ENCODE results near the gene COX19.

The COX19 gene

GRCh38 chr7:919114-919442 is 56.3 kb downstream of the COX19 start:
- Histone ChIP-seq H3K36me3 (replicated peaks; ENCODE audit: low read depth, low read length) (no peaks in the 10 kb centered on the region), H2AFZ (ENCODE audit: low read depth, low read length) (no peak overlapping the region), H4K20me1 (ENCODE audit: insufficient read depth, low read length) (no peaks in the 10 kb centered on the region), H3K4me1 (ENCODE audit: low read length) (peaks cover 24% of the 10 kb centered on the region), H3K9ac (ENCODE audit: low read length) (no peak overlapping the region), H3K4me3 (ENCODE audit: low read length) (no peak overlapping the region), H3K4me2 (ENCODE audit: low read length) (no peak overlapping the region), H3K9me3 (ENCODE audit: insufficient read depth, low read length) (no peaks in the 10 kb centered on the region), H3K79me2 (ENCODE audit: low read length) (no peaks in the 10 kb centered on the region), H3K27me3 (ENCODE audit: low read depth, low read length) (peaks cover 19% of the 10 kb centered on the region; the same call in 1 of the 2 replicates), H3K27ac (ENCODE audit: low read length) (no peak overlapping the region)
- no peak for TF ChIP-seq CTCF (IDR thresholded peaks at IDR 0.05; ENCODE audit: low read depth, low read length)
- TF ChIP-seq EZH2phosphoT487 (IDR thresholded peaks at IDR 0.05; ENCODE audit: low read depth), result no peak

- no peaks in the 10 kb centered on the region for H4K20me1 ChIP-seq (ENCODE audit: insufficient read depth, low read length)
- H3K79me2 ChIP-seq (ENCODE audit: low read length), result no peaks in the 10 kb centered on the region
- no peak overlapping the region for H3K9ac ChIP-seq (ENCODE audit: low read length)
- no peak overlapping the region for H2AFZ ChIP-seq (ENCODE audit: low read depth, low read length)
- no peak overlapping the region for H3K27ac ChIP-seq (ENCODE audit: low read length)
- TF ChIP-seq EZH2phosphoT487 (IDR thresholded peaks at IDR 0.05; ENCODE audit: low read depth) (no peak), CTCF (IDR thresholded peaks at IDR 0.05; ENCODE audit: low read depth, low read length) (no peak)
- no peaks in the 10 kb centered on the region for H3K9me3 ChIP-seq (ENCODE audit: insufficient read depth, low read length)
- H3K4me3 ChIP-seq (ENCODE audit: low read length), result no peak overlapping the region
- peaks cover 19% of the 10 kb centered on the region for H3K4me1 ChIP-seq (ENCODE audit: low read length)
- H3K27me3 ChIP-seq (ENCODE audit: low read depth, low read length), result peaks cover 19% of the 10 kb centered on the region; the same call in 1 of the 2 replicates
- no peaks in the 10 kb centered on the region for H3K36me3 ChIP-seq (replicated peaks; ENCODE audit: low read depth, low read length)
- H3K4me2 ChIP-seq (ENCODE audit: low read length), result no peak overlapping the region
Observed at GRCh38 chr7:918441-919113, 56.8 kb downstream of the COX19 start.

GRCh38 chr7:918118-918425 is 57.3 kb downstream of the COX19 start:
- Histone ChIP-seq H3K79me2 (ENCODE audit: low read length) (no peaks in the 10 kb centered on the region), H3K4me1 (ENCODE audit: low read length) (peaks cover 15% of the 10 kb centered on the region), H3K4me3 (ENCODE audit: low read length) (no peak overlapping the region), H2AFZ (ENCODE audit: low read depth, low read length) (no peak overlapping the region), H3K27me3 (ENCODE audit: low read depth, low read length) (peaks cover 19% of the 10 kb centered on the region; the same call in 1 of the 2 replicates), H3K9ac (ENCODE audit: low read length) (no peak overlapping the region), H3K36me3 (replicated peaks; ENCODE audit: low read depth, low read length) (no peaks in the 10 kb centered on the region), H3K9me3 (ENCODE audit: insufficient read depth, low read length) (no peaks in the 10 kb centered on the region), H3K27ac (ENCODE audit: low read length) (no peak overlapping the region), H3K4me2 (ENCODE audit: low read length) (no peak overlapping the region), H4K20me1 (ENCODE audit: insufficient read depth, low read length) (no peaks in the 10 kb centered on the region)
- TF ChIP-seq EZH2phosphoT487 (IDR thresholded peaks at IDR 0.05; ENCODE audit: low read depth) (no peak), CTCF (IDR thresholded peaks at IDR 0.05; ENCODE audit: low read depth, low read length) (no peak)

DNA sequence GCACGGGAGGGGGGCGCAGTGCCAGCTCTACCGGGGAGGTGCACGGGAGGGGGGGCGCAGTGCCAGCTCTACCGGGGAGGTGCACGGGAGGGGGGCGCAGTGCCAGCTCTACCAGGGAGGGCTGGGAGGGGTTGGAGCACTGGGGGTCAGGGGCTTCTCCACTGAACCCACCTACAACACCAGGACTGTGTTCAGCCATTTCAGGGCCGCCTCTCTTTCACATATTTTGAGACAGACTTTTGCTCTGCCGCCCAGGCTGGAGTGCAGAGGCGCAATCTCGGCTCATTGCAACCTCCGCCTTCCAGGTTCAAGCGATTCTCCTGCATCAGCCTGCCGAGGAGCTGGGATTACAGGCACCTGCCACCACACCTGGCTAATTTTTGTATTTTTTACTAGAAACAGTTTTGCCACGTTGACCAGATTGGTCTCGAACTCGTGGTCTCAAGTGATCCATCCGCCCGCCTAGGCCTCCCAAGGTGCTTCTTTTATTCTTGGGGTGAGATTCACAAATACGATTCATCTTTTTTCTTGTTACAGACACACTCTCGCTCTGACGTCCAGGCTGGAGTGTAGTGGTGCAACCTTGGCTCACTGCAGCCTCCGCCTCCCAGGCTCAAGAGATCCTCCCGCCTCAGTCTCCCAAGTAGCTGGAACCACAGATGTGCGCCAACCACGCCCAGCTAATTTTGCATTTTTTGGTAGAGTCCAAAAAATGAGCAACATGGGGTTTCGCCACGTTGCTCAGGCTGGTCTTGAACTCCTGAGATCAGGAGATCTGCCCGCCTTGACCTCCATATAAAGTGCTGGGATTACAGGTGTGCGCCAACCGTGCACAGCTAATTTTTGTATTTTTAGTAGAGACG is 57.9 kb downstream of the COX19 start:
- H3K4me3 ChIP-seq (ENCODE audit: low read length), result no peak overlapping the region
- H3K27ac ChIP-seq (ENCODE audit: low read length), result no peak overlapping the region
- peaks cover 19% of the 10 kb centered on the region; the same call in 1 of the 2 replicates for H3K27me3 ChIP-seq (ENCODE audit: low read depth, low read length)
- H4K20me1 ChIP-seq (ENCODE audit: insufficient read depth, low read length), result no peaks in the 10 kb centered on the region
- TF ChIP-seq EZH2phosphoT487 (IDR thresholded peaks at IDR 0.05; ENCODE audit: low read depth) (no peak), CTCF (IDR thresholded peaks at IDR 0.05; ENCODE audit: low read depth, low read length) (no peak)
- H3K79me2 ChIP-seq (ENCODE audit: low read length), result no peaks in the 10 kb centered on the region
- no peak overlapping the region for H3K4me2 ChIP-seq (ENCODE audit: low read length)
- H2AFZ ChIP-seq (ENCODE audit: low read depth, low read length), result no peak overlapping the region
- no peak overlapping the region for H3K9ac ChIP-seq (ENCODE audit: low read length)
- H3K36me3 ChIP-seq (replicated peaks; ENCODE audit: low read depth, low read length), result no peaks in the 10 kb centered on the region
- peaks cover 10% of the 10 kb centered on the region for H3K4me1 ChIP-seq (ENCODE audit: low read length)
- H3K9me3 ChIP-seq (ENCODE audit: insufficient read depth, low read length), result no peaks in the 10 kb centered on the region

Data from OCI-LY3 (cell line).